Measurements from ENCODE around the gene FOXN4.

FOXN4 gene

DNA sequence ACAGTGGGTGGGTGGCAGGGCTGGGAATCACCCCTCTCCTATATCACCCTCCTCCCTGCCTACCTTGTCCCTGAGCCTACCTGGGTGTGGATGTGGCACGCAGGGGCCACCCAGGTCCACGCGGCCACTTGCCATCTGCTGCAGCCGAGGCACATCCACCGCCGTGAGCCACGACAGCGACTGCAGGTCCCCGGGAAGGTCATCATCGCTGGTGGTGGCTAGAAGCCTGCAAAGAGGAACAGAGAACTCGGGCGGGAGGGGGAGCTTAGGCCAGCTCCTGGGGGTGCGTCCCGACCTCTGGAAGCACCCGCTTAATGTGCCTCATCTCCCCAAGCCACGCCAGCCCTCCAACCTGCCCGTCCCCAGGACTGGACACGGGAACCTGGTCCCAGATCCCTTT lies 19.0 kb downstream of the FOXN4 start:
- Histone ChIP-seq H3K4me1 (ENCODE audit: control insufficient read depth, insufficient read depth, low read length) (peaks cover 3% of the 10 kb centered on the region), H3K4me3 (ENCODE audit: low read length) (no peak overlapping the region), H3K27me3 (replicated peaks; ENCODE audit: control insufficient read depth, insufficient read depth, low read length) (peaks cover 24% of the 10 kb centered on the region), H3K9me3 (ENCODE audit: control insufficient read depth, low read length) (no peaks in the 10 kb centered on the region), H3K9ac (ENCODE audit: low read length) (no peak overlapping the region), H3K36me3 (ENCODE audit: control insufficient read depth, insufficient read depth, low read length, severe bottlenecking) (no peaks in the 10 kb centered on the region)
- DNase-seq (ENCODE audit: low read depth) = no peak

DNA sequence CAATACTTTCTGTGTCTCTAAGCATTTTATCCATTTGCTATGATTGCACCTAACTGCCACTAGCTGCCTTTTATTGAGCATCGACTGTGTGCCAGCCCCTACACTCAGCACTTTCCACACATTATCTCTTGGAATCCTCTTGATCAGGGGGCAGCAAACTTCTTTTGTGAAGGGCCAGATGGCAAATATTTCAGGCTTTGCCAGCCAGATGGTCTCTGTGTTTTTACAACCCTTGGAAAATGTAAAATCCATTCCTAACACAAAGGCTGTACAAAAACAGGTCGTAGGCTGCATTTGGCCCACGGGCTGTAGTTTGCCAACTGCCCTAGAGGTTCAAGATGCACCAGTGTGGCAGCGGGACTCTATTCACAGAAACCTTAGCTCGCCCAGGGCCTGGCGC lies 19.5 kb downstream of the FOXN4 start:
- H3K4me3 ChIP-seq (ENCODE audit: low read length) = no peak overlapping the region
- no peak overlapping the region for H3K9ac ChIP-seq (ENCODE audit: low read length)
- H3K27me3 ChIP-seq (replicated peaks; ENCODE audit: control insufficient read depth, insufficient read depth, low read length) = peaks cover 21% of the 10 kb centered on the region
- DNase-seq (ENCODE audit: low read depth) = no peak
- peaks cover 3% of the 10 kb centered on the region for H3K4me1 ChIP-seq (ENCODE audit: control insufficient read depth, insufficient read depth, low read length)
- no peaks in the 10 kb centered on the region for H3K36me3 ChIP-seq (ENCODE audit: control insufficient read depth, insufficient read depth, low read length, severe bottlenecking)
- H3K9me3 ChIP-seq (ENCODE audit: control insufficient read depth, low read length) = no peaks in the 10 kb centered on the region

GRCh38 chr12:109289004-109289403 lies 20.1 kb downstream of the FOXN4 start:
- Histone ChIP-seq H3K36me3 (ENCODE audit: control insufficient read depth, insufficient read depth, low read length, severe bottlenecking) (no peaks in the 10 kb centered on the region), H3K27me3 (replicated peaks; ENCODE audit: control insufficient read depth, insufficient read depth, low read length) (peaks cover 17% of the 10 kb centered on the region), H3K4me3 (ENCODE audit: low read length) (no peak overlapping the region), H3K4me1 (ENCODE audit: control insufficient read depth, insufficient read depth, low read length) (peaks cover 3% of the 10 kb centered on the region), H3K9ac (ENCODE audit: low read length) (no peak overlapping the region), H3K9me3 (ENCODE audit: control insufficient read depth, low read length) (no peaks in the 10 kb centered on the region)
- DNase-seq (ENCODE audit: low read depth) = no peak

GRCh38 chr12:109288571-109288970 lies 20.5 kb downstream of the FOXN4 start:
- H3K4me1 ChIP-seq (ENCODE audit: control insufficient read depth, insufficient read depth, low read length) = peaks cover 3% of the 10 kb centered on the region
- H3K36me3 ChIP-seq (ENCODE audit: control insufficient read depth, insufficient read depth, low read length, severe bottlenecking) = no peaks in the 10 kb centered on the region
- H3K9me3 ChIP-seq (ENCODE audit: control insufficient read depth, low read length) = no peaks in the 10 kb centered on the region
- no peak overlapping the region for H3K4me3 ChIP-seq (ENCODE audit: low read length)
- no peak overlapping the region for H3K9ac ChIP-seq (ENCODE audit: low read length)
- no peak for DNase-seq (ENCODE audit: low read depth)
- peaks cover 14% of the 10 kb centered on the region for H3K27me3 ChIP-seq (replicated peaks; ENCODE audit: control insufficient read depth, insufficient read depth, low read length)

DNA sequence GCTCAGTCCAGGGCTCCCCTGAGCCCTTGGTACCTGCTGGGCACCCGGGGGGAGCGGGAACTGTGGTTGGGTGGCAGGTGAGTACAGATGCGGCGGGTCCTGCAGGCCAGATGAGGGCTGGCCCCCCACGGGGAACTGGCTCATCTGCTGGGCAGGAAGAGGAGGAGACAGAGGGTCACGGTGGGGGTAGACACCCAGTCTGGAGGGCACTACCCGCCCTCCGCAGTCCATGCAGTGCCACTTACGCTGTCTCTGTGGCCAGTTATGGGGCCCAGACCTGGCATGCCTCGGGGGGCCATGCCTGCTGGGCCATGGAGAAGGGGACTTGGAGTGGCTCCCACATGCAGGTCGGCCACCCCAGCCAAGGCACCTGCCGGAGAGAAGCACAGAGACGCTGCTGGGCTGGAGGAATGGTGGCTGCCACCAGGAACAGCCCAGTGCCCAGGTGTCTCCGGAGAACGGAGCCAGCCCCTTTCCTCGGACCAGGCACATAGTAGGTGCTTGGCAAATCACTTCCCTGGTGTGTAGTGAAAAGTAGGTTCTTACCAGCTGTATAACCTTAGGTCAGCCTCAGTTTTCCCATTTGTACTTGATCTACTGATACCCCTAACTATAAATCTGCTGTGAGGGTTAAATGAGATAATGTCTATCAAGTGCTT lies 21.1 kb downstream of the FOXN4 start:
- Histone ChIP-seq H3K9ac (ENCODE audit: low read length) (no peak overlapping the region), H3K36me3 (ENCODE audit: control insufficient read depth, insufficient read depth, low read length, severe bottlenecking) (no peaks in the 10 kb centered on the region), H3K27me3 (replicated peaks; ENCODE audit: control insufficient read depth, insufficient read depth, low read length) (peaks cover 8% of the 10 kb centered on the region), H3K4me3 (ENCODE audit: low read length) (no peak overlapping the region), H3K9me3 (ENCODE audit: control insufficient read depth, low read length) (no peaks in the 10 kb centered on the region), H3K4me1 (ENCODE audit: control insufficient read depth, insufficient read depth, low read length) (peaks cover 3% of the 10 kb centered on the region)
- DNase-seq (ENCODE audit: low read depth) = no peak

DNA sequence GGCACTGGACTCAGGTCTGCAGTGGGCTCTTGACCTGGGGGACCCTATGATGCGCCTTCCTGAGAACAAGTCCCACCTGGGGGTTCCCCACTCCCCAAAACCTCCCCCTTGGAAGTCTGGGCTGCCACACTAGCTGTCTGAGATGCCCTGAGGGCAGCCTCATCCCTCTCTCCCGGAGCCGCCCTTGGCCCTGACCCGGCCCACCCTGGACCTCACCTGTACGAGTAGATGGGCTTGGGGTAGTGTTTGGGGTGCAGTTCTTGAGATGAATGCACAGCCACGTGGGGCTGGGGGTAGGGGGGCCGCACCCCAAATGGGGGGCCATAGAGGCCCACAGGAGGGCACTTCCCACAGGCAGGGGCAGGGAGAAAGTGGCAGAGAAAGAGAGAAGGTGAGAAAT lies 21.9 kb downstream of the FOXN4 start:
- peaks cover 7% of the 10 kb centered on the region for H3K27me3 ChIP-seq (replicated peaks; ENCODE audit: control insufficient read depth, insufficient read depth, low read length)
- no peak overlapping the region for H3K4me3 ChIP-seq (ENCODE audit: low read length)
- H3K4me1 ChIP-seq (ENCODE audit: control insufficient read depth, insufficient read depth, low read length) = peaks cover 3% of the 10 kb centered on the region
- no peak for DNase-seq (ENCODE audit: low read depth)
- H3K9ac ChIP-seq (ENCODE audit: low read length) = no peak overlapping the region
- no peaks in the 10 kb centered on the region for H3K36me3 ChIP-seq (ENCODE audit: control insufficient read depth, insufficient read depth, low read length, severe bottlenecking)
- no peaks in the 10 kb centered on the region for H3K9me3 ChIP-seq (ENCODE audit: control insufficient read depth, low read length)

GRCh38 chr12:109286652-109287051 lies 22.4 kb downstream of the FOXN4 start:
- H3K27me3 ChIP-seq (replicated peaks; ENCODE audit: control insufficient read depth, insufficient read depth, low read length) = peaks cover 3% of the 10 kb centered on the region
- H3K9me3 ChIP-seq (ENCODE audit: control insufficient read depth, low read length) = no peaks in the 10 kb centered on the region
- no peak overlapping the region for H3K9ac ChIP-seq (ENCODE audit: low read length)
- H3K36me3 ChIP-seq (ENCODE audit: control insufficient read depth, insufficient read depth, low read length, severe bottlenecking) = no peaks in the 10 kb centered on the region
- peaks cover 3% of the 10 kb centered on the region for H3K4me1 ChIP-seq (ENCODE audit: control insufficient read depth, insufficient read depth, low read length)
- no peak overlapping the region for H3K4me3 ChIP-seq (ENCODE audit: low read length)
- DNase-seq (ENCODE audit: low read depth) = no peak

- Histone ChIP-seq H3K4me3 (ENCODE audit: low read length) (no peak overlapping the region), H3K27me3 (replicated peaks; ENCODE audit: control insufficient read depth, insufficient read depth, low read length) (peaks cover 3% of the 10 kb centered on the region), H3K9me3 (ENCODE audit: control insufficient read depth, low read length) (no peaks in the 10 kb centered on the region), H3K4me1 (ENCODE audit: control insufficient read depth, insufficient read depth, low read length) (no peaks in the 10 kb centered on the region), H3K9ac (ENCODE audit: low read length) (no peak overlapping the region), H3K36me3 (ENCODE audit: control insufficient read depth, insufficient read depth, low read length, severe bottlenecking) (no peaks in the 10 kb centered on the region)
- DNase-seq (ENCODE audit: low read depth) = no peak
Observed at GRCh38 chr12:109286252-109286651, 22.8 kb downstream of the FOXN4 start.

DNA sequence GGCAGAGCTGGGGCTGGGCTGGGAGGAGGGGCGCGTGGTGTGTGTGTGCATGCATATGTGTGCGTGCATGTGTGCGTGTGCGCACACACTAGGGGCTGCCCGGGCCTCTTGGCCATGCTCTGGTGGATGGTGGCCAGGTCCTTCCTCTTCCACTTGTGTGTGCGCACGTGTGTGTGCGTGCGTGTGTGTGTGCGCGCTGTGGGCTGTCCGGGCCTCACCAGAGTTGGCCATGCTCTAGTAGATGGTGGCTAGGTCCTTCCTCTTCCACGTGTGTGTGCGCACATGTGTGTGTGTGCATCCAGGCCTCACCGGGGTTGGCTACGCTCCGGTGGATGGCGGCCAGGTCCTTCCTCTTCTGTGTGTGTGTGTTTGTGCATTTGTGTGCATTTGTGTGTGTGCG lies 24.7 kb downstream of the FOXN4 start:
- H3K4me1 ChIP-seq (ENCODE audit: control insufficient read depth, insufficient read depth, low read length) = no peaks in the 10 kb centered on the region
- no peak overlapping the region for H3K9ac ChIP-seq (ENCODE audit: low read length)

DNA sequence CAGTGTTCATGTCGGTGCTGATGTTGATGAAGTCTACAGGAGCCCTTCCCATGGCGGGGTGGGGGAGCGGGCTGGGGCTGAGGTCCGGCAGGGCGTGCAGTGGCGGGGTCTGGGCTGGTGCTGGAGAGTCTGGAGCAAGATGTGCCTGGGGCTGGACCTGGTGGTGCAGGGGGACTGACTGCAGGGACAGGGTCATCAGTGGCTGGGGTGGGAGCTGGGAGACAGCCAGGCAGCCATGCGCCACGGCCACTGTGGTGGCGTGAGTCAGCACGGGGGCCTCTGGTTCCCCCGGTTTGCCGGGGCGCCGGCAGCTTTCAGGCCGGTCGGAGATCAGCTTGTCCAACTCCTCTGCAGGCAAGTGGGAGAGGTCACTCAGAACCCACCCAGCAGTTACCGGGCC lies 27.6 kb downstream of the FOXN4 start:
- DNase-seq (ENCODE audit: low read depth) = no peak
- Histone ChIP-seq H3K27me3 (replicated peaks; ENCODE audit: control insufficient read depth, insufficient read depth, low read length) (peaks cover 3% of the 10 kb centered on the region), H3K9me3 (ENCODE audit: control insufficient read depth, low read length) (no peaks in the 10 kb centered on the region), H3K9ac (ENCODE audit: low read length) (no peak overlapping the region), H3K4me3 (ENCODE audit: low read length) (no peak overlapping the region), H3K4me1 (ENCODE audit: control insufficient read depth, insufficient read depth, low read length) (peaks cover 14% of the 10 kb centered on the region), H3K36me3 (ENCODE audit: control insufficient read depth, insufficient read depth, low read length, severe bottlenecking) (no peaks in the 10 kb centered on the region)

More for the DNA sequence above, 24.7 kb downstream of the FOXN4 start:
- Histone ChIP-seq H3K4me3 (ENCODE audit: low read length) (no peak overlapping the region), H3K36me3 (ENCODE audit: control insufficient read depth, insufficient read depth, low read length, severe bottlenecking) (no peaks in the 10 kb centered on the region), H3K27me3 (replicated peaks; ENCODE audit: control insufficient read depth, insufficient read depth, low read length) (peaks cover 6% of the 10 kb centered on the region), H3K9me3 (ENCODE audit: control insufficient read depth, low read length) (no peaks in the 10 kb centered on the region)
- no peak for DNase-seq (ENCODE audit: low read depth)

DNA sequence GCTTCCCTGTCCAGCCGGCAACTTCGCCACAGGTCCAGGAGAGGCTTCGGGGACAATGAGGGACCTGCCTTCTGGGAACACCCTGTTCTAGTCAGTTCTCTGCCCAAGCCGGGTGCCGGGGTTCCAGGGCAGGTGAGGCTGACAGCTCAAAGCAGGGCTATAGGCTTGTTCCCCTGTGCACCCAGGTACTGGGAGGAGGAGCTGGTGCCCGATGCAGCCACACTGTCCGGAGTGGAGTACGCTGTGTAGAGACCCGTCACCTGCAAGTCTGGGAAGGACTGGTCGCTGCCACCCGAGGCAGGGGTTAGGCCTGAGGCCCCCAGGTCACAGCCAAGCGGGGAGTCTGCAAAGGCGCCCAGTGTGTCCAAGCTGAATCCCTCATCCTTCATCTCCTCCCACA lies 29.6 kb downstream of the FOXN4 start:
- no peaks in the 10 kb centered on the region for H3K36me3 ChIP-seq (ENCODE audit: control insufficient read depth, insufficient read depth, low read length, severe bottlenecking)
- DNase-seq (ENCODE audit: low read depth) = no peak
- peaks cover 14% of the 10 kb centered on the region for H3K4me1 ChIP-seq (ENCODE audit: control insufficient read depth, insufficient read depth, low read length)

GRCh38 chr12:109278912-109279311 lies 30.2 kb downstream of the FOXN4 start:
- H3K4me1 ChIP-seq (ENCODE audit: control insufficient read depth, insufficient read depth, low read length) = peaks cover 14% of the 10 kb centered on the region
- H3K9ac ChIP-seq (ENCODE audit: low read length) = no peak overlapping the region
- no peak for DNase-seq (ENCODE audit: low read depth)
- H3K36me3 ChIP-seq (ENCODE audit: control insufficient read depth, insufficient read depth, low read length, severe bottlenecking) = no peaks in the 10 kb centered on the region
- no peaks in the 10 kb centered on the region for H3K9me3 ChIP-seq (ENCODE audit: control insufficient read depth, low read length)
- H3K4me3 ChIP-seq (ENCODE audit: low read length) = no peak overlapping the region
- H3K27me3 ChIP-seq (replicated peaks; ENCODE audit: control insufficient read depth, insufficient read depth, low read length) = peaks cover 3% of the 10 kb centered on the region

More for the DNA sequence above, 29.6 kb downstream of the FOXN4 start:
- H3K27me3 ChIP-seq (replicated peaks; ENCODE audit: control insufficient read depth, insufficient read depth, low read length) = peaks cover 3% of the 10 kb centered on the region
- no peaks in the 10 kb centered on the region for H3K9me3 ChIP-seq (ENCODE audit: control insufficient read depth, low read length)
- no peak overlapping the region for H3K9ac ChIP-seq (ENCODE audit: low read length)
- no peak overlapping the region for H3K4me3 ChIP-seq (ENCODE audit: low read length)

Data from adipocyte (in vitro differentiated cells).